Testis (tissue), 3 donors: ENCODE measurements around the gene PEX11A. TPM values are rescaled to one million over a fixed set of nuclear protein-coding genes. Genes with fewer than 3 reads are reported as not detected.

Experiments
- DNase-seq: peaks from one replicate; pipeline ENCODE4 v3.0.0-alpha.2; 2019
- H3K27ac ChIP-seq, 2 donors: fragments of 200-600 bp; sonication (generic); one replicate each; pipeline ENCODE4 v1.5.1; 2019
- H3K27me3 ChIP-seq: fragments of 200-600 bp; sonication (generic); one replicate; pipeline ENCODE4 v1.5.1; 2019
- H3K36me3 ChIP-seq: fragments of 200-600 bp; sonication (generic); one replicate; pipeline ENCODE4 v1.5.1; 2017; ENCODE audit warnings: low read depth; ENCODE audit errors: missing control alignments
- H3K4me1 ChIP-seq: fragments of 200-600 bp; sonication (generic); one replicate; pipeline ENCODE4 v1.5.1; 2019
- H3K4me3 ChIP-seq, 2 donors: fragments of 200-600 bp; sonication (generic); one replicate each; pipeline ENCODE4 v1.5.1; 2017 to 2019
- H3K9me3 ChIP-seq: fragments of 200-600 bp; sonication (generic); one replicate; pipeline ENCODE4 v1.5.1; 2017
- POLR2A ChIP-seq: fragments of 450-650 bp; IDR thresholded peaks from one replicate; pipeline ENCODE4 v1.6.1; 2017; ENCODE audit warnings: antibody characterized with exemption, mild to moderate bottlenecking, moderate library complexity
- WGBS, 2 donors: methylation state at CpG; one replicate each; pipeline ENCODE4 v1.1.5; 2018; 5-methylcytosine and 5-hydroxymethylcytosine counted together
- intact Hi-C: fragments of 100-400 bp; cut with DNase I; formaldehyde crosslinking; loops from one replicate; pipeline ENCODE4 v1.15.1; 2023; ENCODE audit warnings: low total_unique reads
- polyA plus RNA-seq: library from polyadenylated mRNA; stranded (reverse); fragments of 350-450 nt; fragmentation: Illumina TruSeq; extraction: RNeasy Lipid Tissue Mini Kit (QIAGEN cat#74804); gene quantifications from one replicate; pipeline ENCODE4 v1.2.3, GENCODE V29; 2014; ENCODE audit warnings: low read depth, low replicate concordance; ENCODE audit not compliant: insufficient read depth
- small RNA-seq, 2 donors: library from RNA; depleted of rRNA; stranded (forward); fragments of <200 nt; gene quantifications; one replicate each; pipeline ENCODE3, GENCODE V24; 2016
- total RNA-seq, 2 donors: library from RNA; depleted of rRNA; stranded (reverse); fragments of >200 nt; gene quantifications; one replicate each; pipeline ENCODE4 v1.2.3, GENCODE V29; 2016
- TF ChIP-seq, protein P1 (sequence below), 3 experiments: fragments of 450-650 bp in 2 of 3; fragments of 200-600 bp in 1 of 3; sonication (generic) in 1 of 3; IDR thresholded peaks; one replicate each; pipeline ENCODE4 v1.5.1; 2016 to 2019; ENCODE audit warnings: antibody characterized with exemption in 3 of 3, mild to moderate bottlenecking in 2 of 3, moderate library complexity in 1 of 3

The PEX11A gene
- total and polyA plus RNA-seq, 3 donors from 2014 or later, result 12.3 to 31.8 (median 15.0) TPM

DNA sequence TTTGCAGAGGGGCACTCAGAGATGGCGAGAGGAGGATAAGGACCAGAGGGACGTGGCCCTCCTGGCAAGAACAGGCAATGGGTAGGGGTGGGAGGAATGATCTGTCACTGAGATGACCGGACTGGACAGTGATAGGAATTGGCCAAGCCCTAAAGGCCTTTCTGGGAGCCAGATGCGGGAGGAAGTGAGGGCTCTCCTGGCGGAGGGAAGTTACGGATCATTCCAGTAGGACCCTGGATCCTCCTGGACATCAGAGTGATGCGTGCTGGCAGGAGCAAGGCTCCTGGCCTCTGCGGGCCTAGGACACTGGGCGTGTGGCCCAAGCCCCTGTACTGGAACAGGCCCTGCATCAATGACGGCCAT lies 58.7 kb downstream of the PEX11A start:
- intact Hi-C loops, result no loop called here
- 82 to 88% methylated on average over 6 to 10 of the region's 10 CpGs for WGBS, 2 donors
- Histone ChIP-seq H3K36me3 (no peaks in the 10 kb centered on the region), H3K27ac (no peak overlapping the region), H3K4me3 (no peak overlapping the region), H3K27me3 (no peaks in the 10 kb centered on the region), H3K9me3 (no peaks in the 10 kb centered on the region), H3K4me1 (no peaks in the 10 kb centered on the region)
- DNase-seq, result no peak
- TF ChIP-seq, protein P1, sequence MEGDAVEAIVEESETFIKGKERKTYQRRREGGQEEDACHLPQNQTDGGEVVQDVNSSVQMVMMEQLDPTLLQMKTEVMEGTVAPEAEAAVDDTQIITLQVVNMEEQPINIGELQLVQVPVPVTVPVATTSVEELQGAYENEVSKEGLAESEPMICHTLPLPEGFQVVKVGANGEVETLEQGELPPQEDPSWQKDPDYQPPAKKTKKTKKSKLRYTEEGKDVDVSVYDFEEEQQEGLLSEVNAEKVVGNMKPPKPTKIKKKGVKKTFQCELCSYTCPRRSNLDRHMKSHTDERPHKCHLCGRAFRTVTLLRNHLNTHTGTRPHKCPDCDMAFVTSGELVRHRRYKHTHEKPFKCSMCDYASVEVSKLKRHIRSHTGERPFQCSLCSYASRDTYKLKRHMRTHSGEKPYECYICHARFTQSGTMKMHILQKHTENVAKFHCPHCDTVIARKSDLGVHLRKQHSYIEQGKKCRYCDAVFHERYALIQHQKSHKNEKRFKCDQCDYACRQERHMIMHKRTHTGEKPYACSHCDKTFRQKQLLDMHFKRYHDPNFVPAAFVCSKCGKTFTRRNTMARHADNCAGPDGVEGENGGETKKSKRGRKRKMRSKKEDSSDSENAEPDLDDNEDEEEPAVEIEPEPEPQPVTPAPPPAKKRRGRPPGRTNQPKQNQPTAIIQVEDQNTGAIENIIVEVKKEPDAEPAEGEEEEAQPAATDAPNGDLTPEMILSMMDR (IDR thresholded peaks at IDR 0.05), result no peak
- TF ChIP-seq POLR2A, result no peak

Small RNA genes within 50 kb of the gene (small RNA-seq; reads per million reads assigned to genes)
- gene RNU6-132P, result 0 reads per million in 2 donors

Other genes with a start within 250 kb of the PEX11A start
- 1 to 10 TPM in 1 of 2 donors, under 1 TPM in 1; 0.62 to 1.4 TPM for gene RHCG, start 194.2 kb downstream of the PEX11A start, total RNA-seq
- gene RHCG, start 194.2 kb downstream of the PEX11A start, polyA plus RNA-seq, result 2.0 TPM
- gene TICRR, start 115.3 kb downstream of the PEX11A start, total RNA-seq, result 1 to 10 TPM; 7.7 to 8.4 TPM
- gene TICRR, start 115.3 kb downstream of the PEX11A start, polyA plus RNA-seq, result 3.0 TPM
- gene KIF7, start 35.3 kb downstream of the PEX11A start, total RNA-seq, result 1 to 10 TPM; 5.6 to 7.6 TPM
- 2.6 TPM for gene KIF7, start 35.3 kb downstream of the PEX11A start, polyA plus RNA-seq
- 10 to 100 TPM in 1 of 2 donors, 1 to 10 TPM in 1; 9.1 to 18.5 TPM for gene PLIN1, start 11.4 kb downstream of the PEX11A start, total RNA-seq
- gene PLIN1, start 11.4 kb downstream of the PEX11A start, polyA plus RNA-seq, result 13.5 TPM
- 10 to 100 TPM in 1 of 2 donors, 1 to 10 TPM in 1; 8.1 to 12.3 TPM for gene WDR93, start 57 bp upstream of the PEX11A start, total RNA-seq
- 31.9 TPM for gene WDR93, start 57 bp upstream of the PEX11A start, polyA plus RNA-seq
- 1 to 10 TPM; 2.5 to 6.0 TPM for gene MESP1, start 60.5 kb upstream of the PEX11A start, total RNA-seq
- gene MESP1, start 60.5 kb upstream of the PEX11A start, polyA plus RNA-seq, result 5.7 TPM
- 1 to 10 TPM; 2.2 to 2.9 TPM for gene MESP2, start 85.6 kb upstream of the PEX11A start, total RNA-seq
- gene MESP2, start 85.6 kb upstream of the PEX11A start, polyA plus RNA-seq, result 1.3 TPM
- gene ANPEP, start 124.1 kb upstream of the PEX11A start, total RNA-seq, result 10 to 100 TPM in 1 of 2 donors, 1 to 10 TPM in 1; 5.0 to 11.1 TPM
- 12.9 TPM for gene ANPEP, start 124.1 kb upstream of the PEX11A start, polyA plus RNA-seq
- gene AP3S2, start 203.2 kb upstream of the PEX11A start, total RNA-seq, result 10 to 100 TPM; 45.8 to 53.0 TPM
- 31.9 TPM for gene AP3S2, start 203.2 kb upstream of the PEX11A start, polyA plus RNA-seq
- 10 to 100 TPM in 1 of 2 donors, 1 to 10 TPM in 1; 6.6 to 14.3 TPM for gene ARPIN, start 222.2 kb upstream of the PEX11A start, total RNA-seq
- gene ARPIN, start 222.2 kb upstream of the PEX11A start, polyA plus RNA-seq, result 15.9 TPM